Stimulated activated CD8-positive, alpha-beta memory T cell treated with anti-CD3 and anti-CD28 coated beads, Interleukin-2, amount 100 ng/mL, for 1 hour (primary cell): ENCODE data around the gene CALD1.

Source experiments
- DNase-seq, 2 donors: peaks; one replicate each; pipeline ENCODE4 v3.0.0-alpha.2; 2020; ENCODE audit warnings: low read depth in 2 of 2

The CALD1 gene

DNA sequence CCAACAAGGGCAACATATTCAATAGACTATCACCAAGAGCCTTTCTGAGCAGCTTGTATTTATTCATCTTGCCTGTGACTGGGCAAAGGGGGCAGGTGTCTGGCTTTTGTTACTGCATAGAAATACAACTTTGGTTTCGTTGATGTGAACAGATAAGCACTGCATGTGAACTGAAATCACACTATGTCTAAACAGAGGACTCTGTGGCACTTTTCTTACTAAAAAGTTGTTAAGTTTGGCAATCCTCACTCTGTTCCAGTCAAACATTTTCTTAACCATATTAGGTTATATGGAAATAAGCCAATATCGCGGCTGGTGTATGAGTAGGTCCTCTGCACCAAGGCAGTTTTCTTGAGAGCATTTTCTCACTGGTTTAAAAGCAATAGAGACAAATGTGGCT lies 48.5 kb downstream of the CALD1 start:
- DNase-seq: no peak

DNA sequence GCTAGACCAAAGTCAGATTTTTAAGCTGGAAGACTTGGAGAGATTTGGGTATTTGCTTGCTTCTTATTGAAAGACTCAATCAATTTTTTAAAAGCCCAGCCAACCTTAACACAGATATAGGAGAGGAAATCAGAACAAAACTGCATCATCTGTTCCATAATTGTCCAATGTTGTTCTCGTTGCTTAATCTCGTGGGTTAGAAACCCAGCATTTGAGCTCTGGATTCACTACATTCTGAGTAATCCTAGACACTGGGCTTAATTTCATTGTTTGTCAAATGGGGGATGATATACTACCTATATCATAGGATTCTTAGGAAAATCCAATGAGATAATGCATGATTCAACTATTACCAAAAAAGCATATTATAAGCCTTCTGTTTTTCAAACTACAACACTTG lies 48.9 kb downstream of the CALD1 start:
- no peak for DNase-seq

DNA sequence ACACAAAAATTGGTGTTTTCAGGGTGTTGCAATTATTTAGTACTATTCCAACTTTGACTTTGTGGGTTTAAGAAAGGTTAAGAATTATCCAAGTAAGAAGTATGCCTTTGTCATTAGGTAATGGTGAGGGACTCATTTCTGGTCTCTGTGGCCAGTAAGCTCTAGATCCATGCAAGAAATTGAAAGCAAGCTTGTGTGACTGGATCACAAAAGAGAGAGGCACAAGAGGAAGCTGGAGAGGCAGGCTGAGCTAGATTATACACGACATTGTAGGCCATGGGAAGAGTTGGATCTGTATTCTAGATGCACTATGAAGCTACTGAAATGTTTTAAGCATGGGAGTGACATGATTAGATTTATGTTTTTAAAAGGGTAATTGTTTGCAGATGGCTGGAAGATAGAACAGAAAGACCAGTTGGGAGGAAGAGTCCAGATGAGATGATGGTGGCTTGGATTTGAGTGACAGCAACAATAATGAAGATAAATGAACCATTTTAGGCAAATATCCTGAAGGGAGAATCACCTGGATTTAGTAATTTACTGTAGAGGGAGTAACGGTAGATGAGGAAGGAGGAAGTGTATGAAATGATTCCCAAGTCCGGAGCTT lies 50.0 kb downstream of the CALD1 start:
- DNase-seq: no peak

DNA sequence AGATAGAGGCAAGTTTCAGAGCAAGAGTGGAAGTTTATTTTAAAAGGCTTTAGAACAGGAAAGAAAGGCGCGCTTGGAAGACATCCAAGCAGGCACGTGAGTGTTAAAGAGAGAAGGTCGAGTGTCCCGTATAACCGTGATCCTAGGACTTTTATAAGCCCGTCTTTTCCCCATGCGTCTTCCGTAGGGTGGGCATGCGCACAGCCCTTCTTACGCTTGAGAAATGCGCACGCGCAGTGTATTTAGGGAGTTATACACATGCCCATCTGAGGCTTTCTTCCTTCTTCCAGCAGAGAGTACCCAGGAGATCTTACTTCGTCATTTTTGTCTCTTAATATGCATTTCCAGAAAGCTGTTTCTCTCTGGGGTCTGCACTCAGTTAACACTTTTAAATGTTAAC lies 52.4 kb downstream of the CALD1 start:
- no peak for DNase-seq

DNA sequence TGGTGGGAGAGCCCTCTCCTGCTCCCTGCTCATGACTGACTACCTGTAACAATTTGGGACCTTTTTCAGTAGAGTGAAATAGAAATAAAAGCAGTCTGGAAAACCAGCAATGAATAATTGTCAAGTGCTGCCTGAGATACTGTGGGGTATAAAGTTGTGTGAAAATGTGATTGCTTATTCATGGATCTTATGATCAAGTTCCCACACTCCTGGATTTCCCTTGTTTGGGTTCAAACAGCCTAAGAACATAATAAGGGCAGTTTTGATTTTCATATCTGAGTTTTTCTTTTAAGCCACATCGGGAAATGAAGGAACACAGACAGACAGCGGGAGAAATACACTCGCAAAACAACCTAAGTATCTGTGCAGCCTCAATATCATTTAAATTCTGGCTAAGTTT lies 52.9 kb downstream of the CALD1 start:
- DNase-seq: no peak

DNA sequence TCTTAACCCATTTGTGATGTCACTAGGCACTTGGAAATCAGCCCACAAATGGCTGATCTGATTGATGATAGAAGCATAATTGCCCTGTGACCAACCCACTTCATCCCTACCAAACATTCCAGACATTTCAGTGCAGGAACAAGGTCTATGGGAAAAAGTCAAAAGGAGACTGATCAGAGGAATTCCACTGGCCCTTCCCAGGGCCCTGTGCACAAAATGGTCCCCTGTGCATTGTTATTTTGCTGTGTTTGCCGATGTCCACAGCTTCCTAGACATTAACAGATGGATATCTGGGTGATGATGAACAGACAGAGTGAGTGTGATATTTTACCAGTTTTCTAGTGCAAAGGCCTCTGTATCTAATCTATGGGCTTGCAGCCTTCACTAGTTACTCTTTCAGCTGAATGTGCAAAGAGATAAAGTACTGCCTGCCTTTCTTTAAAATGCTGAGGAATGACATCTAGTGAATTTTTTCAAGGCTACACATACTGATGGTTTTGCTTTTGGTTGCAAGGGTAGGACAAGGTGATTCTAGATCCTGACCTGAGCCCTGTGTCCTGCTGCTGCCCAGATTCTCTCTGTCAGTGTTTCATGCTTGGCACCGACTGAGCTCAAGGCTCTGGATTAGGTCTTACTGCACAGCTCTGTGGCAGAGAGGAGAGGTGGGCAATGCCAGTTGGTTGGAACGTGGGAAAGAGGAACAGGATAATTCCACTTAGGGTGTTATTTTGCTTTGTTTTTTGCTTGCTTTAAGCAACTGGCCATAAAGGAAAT lies 55.4 kb downstream of the CALD1 start:
- no peak for DNase-seq

DNA sequence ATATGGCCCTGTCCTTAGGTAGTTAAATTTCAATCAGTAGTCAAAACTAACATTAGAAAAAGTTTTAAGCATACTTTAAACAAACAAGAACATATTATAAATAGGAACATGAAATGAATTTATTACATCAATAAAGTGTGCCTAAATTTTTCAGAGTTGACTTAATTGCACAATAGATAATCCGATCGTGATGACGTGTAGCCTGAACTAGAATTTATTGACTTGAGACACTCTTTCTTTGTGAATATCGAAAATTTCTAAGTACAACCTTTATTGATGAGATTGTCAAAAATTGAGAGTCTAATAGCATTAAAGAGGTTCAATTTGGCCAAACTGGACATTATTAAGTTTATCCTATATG lies 56.0 kb downstream of the CALD1 start:
- no peak for DNase-seq

DNA sequence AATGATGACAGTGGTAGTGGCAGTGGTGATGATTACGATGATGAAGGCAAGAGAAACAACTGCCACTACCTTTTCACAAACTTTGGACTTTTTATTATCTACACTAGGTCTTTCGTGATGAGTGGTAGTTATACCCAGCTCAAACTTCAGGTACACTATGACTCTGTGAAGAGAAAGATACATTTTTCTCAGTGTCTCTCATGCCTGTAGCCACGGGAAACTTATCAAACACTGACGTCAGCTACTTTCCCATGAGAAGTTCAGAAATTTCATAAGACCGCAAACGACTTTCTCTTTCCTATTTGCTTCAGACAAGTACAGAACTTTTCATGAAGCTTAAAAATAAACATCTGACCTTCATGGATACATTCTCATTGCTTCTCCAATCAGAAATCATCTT lies 57.0 kb downstream of the CALD1 start:
- no peak for DNase-seq

DNA sequence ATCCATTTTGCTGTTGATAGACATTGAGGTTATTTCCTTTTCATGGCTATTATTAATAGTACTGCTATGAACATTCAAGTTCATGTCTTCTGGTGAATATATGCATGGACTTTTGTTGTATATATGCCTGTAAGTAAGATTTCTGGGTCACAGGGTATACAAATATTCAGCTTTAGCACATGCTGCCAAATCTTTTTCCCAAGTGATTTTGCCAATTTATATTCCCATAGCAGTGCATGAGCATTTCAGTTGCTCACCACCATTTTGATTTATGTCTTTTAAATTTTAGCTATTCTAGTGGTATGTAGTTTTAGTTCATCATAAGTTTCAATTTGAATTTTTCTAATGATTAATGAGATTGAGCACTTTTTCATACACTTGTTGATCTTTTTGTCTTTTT lies 59.9 kb downstream of the CALD1 start:
- DNase-seq: no peak

DNA sequence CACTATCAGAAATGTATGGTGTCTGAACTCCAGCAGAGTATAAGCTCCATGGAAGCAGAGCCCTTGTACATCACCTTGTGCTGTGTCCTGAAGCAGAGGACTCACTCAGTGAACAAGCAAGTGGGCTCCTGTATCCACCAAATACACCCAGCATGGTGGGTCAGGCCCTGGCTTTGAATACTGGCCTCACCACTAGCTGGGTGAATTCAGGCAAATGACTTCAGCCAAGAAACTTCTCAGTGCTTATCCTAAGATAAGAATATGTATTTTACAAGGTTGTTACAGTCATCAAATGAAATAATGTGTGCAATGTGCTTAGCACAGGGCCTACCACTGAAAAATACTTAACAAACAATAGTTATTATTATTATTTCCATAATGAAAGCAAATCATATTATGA lies 62.6 kb downstream of the CALD1 start:
- DNase-seq: no peak

DNA sequence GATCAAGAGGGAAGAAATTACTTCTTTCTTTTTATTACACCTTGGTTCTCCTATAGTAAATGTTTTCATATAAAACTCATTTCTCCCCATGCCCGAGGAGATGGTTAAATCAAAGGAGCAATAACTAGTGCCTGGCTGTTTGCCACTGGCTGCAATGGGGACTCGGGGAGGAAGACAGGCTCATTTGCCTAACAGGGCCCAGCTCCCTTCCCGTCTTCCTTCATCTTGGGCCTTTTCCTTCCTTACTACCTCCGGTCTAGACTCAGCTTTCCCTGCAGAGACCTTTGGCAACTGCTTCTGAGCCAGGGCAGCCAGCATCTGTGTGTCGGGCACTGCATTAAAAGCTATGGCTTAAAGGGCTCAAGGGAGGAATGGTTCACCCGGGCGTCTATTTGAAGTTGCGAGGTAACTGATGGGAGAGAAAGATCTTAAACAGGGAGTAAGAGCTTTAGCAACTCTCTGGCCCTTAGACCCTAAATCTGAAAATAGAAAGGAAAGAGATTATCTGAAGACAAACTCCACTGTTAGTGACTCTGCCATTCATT lies 63.5 kb downstream of the CALD1 start:
- DNase-seq: no peak

DNA sequence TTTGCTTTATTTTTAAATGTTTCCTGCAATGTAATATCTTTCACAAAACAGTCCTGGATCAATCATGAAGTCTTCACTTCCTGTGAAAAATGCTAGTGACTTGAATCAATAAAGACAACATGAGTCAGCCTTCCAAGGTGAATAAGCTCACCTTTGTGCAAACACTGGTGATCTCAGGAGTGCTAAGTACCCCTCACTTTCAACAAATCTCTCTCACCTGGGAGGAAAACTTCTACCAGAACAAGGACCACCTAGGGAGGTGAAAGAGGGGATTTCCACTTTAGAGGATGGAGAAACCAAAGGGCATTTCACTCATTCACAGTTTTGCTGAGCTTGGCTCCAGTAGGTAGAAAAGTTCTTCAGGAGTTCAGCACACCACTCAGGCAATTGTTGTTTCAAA lies 64.8 kb downstream of the CALD1 start:
- DNase-seq: no peak

DNA sequence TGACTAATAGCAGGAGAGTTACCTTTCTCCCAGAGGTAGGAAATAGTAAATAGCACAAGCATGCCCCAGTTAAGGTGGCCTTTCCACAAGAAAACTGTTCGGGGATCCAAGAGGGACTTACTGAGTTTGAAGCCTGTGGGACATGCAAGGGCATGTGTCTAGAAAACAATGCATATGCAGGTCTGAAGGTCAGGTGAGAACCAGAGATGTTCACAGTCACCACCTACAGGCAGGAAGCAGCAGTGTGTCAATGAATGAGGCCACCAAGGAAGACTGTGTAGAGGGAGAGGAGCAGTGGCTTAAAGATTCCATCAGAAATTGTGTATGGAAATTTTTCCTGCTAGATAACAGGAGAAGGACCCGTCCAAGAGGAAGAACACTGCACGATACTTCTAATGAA lies 66.0 kb downstream of the CALD1 start:
- DNase-seq: no peak

DNA sequence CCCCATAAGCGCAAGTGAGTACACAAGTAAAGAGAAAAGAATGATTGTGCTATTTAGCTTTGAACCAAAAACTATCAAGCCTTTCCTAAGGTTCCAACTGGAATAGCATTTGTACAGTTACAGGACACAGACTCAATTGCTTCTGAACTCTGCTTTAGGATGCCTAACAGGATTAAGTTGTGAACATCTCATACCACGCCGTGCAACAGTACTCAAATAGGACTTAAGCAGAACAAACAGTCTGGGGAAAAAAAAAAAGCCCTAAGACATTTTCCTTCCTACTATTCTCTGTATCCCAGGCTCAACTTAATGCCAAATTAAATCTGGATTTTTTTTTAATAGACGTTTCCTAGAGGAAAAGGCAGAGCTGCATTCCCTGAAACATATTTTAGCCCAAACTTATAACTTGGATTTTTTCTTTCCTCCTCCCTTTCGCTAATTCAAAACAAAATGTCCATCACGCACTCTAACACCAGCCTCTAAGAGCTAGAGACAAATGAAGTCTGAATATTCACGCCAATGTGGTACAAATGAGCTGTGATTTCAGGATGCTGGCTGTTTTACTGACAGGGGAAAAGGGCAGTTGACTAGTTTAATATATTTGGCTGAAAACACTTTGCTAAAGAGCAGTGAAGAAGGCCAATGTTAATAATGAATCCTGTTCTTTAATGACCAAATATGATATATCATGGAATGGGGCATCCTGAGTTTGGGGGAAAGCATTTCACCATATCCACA lies 68.6 kb downstream of the CALD1 start:
- DNase-seq: no peak

DNA sequence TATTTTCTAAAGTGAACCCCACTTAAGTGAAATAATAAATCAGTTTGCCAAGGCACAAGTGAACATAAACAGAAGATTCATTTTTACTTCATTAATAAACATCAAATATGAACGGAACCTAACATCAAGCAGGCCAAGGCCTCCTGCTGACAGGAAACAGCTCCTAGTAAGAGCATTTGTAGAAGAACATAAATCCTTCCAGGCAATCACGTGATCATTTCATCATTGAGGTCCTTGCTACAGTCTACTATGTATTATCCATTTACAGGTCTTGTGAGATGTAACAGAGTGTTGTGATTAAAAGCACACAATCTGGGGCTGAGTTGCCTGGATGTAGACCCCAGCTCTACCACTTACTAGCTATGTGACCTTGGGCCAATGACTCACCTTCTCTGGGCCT lies 70.6 kb downstream of the CALD1 start:
- DNase-seq: no peak

DNA sequence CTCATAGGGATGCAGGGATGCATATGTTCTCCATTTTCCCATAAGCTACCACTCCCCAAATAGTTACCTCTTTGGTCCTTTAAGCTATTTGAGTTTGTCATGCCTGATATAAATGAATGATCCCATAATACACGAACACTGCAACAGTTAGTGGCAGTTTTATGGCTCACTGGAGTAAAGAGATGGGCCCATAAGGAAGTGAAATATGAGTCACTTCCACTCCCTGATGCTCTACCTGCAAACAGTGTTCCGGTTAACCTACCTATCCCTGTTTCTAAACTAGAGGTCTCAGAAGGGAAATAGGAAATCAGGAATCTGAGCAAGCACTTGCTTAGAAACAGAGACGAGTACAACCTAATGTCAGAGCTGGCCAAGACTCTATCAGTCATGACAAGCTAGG lies 71.7 kb downstream of the CALD1 start:
- no peak for DNase-seq

DNA sequence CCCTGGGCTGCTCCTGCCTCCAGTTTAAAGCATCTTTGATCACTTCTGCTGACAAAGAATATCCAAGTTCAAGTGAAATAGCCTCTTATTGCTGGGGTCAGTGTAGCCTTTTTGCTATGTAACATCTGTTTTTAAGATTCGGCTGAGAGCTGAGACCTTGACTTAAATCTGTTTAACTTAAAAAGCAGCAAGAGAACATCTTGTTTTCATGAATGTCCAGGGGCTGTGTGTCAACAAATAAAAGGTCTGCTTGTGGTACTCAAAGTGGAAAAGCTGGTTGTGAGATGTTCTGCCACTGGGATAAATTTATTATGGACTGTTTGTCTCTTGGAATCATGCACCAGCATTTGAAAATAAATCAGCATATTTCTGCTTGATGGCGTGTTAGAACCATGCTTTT lies 73.2 kb downstream of the CALD1 start:
- DNase-seq: no peak

DNA sequence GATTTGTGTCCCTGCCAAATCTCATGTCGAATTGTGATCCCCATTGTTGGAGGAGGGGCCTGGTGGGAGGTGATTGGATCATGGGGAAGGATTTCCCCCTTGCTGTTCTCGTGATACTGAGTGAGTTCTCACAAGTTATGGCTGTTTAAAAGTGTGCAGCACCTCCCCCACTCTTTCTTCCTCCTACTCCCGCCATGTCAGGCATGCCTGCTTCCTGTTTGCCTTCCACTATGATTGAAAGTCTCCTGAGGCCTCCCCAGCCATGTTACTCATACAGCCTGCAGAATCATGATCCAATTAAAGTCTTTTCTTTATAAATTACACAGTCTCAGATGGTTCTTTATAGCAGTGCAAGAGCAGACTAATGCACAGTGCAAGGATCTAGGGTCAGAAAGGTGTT lies 75.4 kb downstream of the CALD1 start:
- no peak for DNase-seq

DNA sequence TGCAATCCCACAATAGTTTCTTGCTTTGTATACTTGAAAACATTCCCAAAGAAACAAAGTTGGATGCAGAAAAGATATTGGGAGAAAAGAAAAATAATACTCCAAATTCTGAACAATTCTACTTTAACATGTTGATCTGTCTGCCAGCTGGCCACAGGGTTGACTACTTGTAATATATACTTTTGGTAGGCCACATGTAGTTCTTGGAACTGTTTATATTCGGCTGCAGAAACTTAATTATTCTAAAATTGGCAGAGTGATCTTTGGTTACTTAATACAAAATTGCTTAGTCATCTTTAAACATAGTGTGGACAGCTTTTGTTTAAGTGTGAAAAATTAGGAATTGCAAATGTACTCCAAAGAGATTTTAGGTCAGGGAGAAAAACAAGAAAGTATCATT lies 76.0 kb downstream of the CALD1 start:
- no peak for DNase-seq

DNA sequence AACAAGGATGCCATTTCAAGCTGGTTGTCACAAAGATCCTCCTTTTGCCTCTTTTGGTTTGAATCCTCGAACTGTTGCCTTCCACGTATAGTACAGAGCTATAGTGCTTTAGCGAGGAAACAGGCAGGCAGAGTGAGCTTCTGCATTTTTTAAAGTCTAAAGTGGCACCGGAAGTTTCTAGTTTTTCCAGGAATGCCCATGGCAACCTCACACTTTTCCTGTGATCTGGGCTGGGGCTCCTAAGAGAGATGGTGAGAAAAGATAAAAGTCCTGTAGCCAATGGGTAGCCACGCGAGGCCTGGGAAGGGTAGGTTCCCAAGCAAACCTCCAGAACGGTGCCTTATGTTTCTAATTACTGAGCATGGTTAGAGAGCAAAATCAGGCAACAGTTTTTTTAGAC lies 76.7 kb downstream of the CALD1 start:
- DNase-seq: no peak

DNA sequence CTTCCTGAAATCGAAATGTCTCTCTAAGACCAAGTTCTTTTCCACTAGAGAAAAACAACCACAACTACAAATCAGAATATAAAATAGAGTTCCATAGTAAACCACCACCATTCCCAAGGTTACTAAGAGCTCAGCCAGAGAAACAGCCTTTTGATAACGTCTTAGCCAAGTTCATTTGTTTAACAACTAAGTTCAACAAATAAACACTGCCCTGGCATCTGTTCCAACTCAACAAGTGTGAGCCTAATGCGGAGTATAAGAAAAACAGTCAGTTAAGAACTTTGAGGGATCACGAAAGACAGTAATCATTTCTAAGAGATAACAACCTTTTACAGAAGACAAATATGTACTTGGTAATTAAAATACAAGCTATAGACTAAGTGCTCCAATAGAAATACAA lies 77.3 kb downstream of the CALD1 start:
- DNase-seq: no peak

DNA sequence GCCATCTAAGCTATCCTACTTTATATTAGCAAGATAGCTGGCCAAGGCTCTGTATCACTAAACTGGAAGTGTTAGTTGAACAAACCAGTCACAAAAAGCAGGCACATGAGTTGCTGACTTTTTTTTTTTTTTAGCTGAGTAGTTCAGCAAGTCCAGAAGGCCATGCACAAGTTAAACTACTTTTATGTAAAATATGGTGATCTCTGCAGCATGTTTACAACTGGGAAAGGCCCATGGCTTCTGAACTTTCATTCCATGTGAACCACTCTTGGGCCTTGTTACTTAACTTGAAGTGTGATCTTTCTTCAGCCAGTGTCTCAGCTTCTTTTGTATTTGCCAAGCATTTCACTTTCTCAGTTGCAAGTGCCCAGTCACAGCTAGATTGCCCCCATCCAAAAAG lies 78.5 kb downstream of the CALD1 start:
- DNase-seq: no peak

DNA sequence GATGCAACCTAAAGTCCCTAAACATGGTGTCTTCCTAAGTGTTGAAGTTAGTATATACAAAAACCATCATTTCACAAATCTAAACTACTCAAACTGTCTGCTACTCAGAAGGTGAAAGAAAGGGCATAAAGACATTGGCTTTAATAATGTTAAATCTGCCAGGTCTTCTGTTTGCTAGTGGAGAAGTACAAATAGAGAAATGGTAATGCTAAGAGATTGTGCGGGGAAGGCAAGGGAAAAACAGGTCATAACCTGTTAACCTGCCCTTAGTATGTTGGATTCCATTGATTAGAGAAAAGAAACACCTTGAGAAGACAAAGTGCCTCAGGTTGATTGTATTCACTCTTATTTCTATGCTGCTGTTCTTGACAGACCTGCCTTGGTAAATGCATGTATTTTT lies 80.3 kb downstream of the CALD1 start:
- no peak for DNase-seq
